Small intestine (tissue), 4 donors: ENCODE measurements around the gene EPO. TPM values are rescaled to one million over a fixed set of nuclear protein-coding genes. Genes with fewer than 3 reads are reported as not detected.

ENCODE experiments used
- polyA plus RNA-seq, 4 donors: library from polyadenylated mRNA; stranded (reverse) in 3 of 4; unstranded in 1 of 4; fragments of 200-250 nt in 3 of 4; fragments of 120-200 nt in 1 of 4; gene quantifications; one replicate each; pipeline versions ENCODE4 v1.2.1 to v1.2.3, GENCODE V29; 2013
- donor health status: healthy with polysubstance abuse.
- donor health status: Bipolar disorder and iron deficiency.
- donor health status: healthy.

EPO gene
- polyA plus RNA-seq, 4 donors = 0.04 to 0.15 TPM; not detected in 2

Other genes starting within 250 kb of the EPO start
- 10 to 100 TPM; 31.7 to 57.9 (median 49.6) TPM for gene TSC22D4, start 241.3 kb upstream of the EPO start, polyA plus RNA-seq
- gene NYAP1, start 236.5 kb upstream of the EPO start, polyA plus RNA-seq = 1 to 10 TPM in 2 of 4 donors, not detected in 2; 1.1 to 2.3 TPM
- gene AGFG2, start 181.3 kb upstream of the EPO start, polyA plus RNA-seq = 10 to 100 TPM in 3 of 4 donors, 1 to 10 TPM in 1; 9.5 to 23.9 (median 16.4) TPM
- 10 to 100 TPM in 2 of 4 donors, 1 to 10 TPM in 2; 2.0 to 28.2 (median 12.9) TPM for gene SAP25, start 146.6 kb upstream of the EPO start, polyA plus RNA-seq
- 100 to 1,000 TPM in 1 of 4 donors, 10 to 100 TPM in 3; 33.4 to 111 (median 55.1) TPM for gene LRCH4, start 134.3 kb upstream of the EPO start, polyA plus RNA-seq
- 1 to 10 TPM in 1 of 4 donors, under 1 TPM in 1, not detected in 2; 0.55 to 1.1 TPM for gene FBXO24, start 134.1 kb upstream of the EPO start, polyA plus RNA-seq
- 10 to 100 TPM in 2 of 4 donors, 1 to 10 TPM in 2; 1.9 to 28.5 (median 9.7) TPM for gene PCOLCE, start 118.1 kb upstream of the EPO start, polyA plus RNA-seq
- 10 to 100 TPM in 3 of 4 donors, 1 to 10 TPM in 1; 8.4 to 14.9 (median 10.6) TPM for gene MOSPD3, start 107.9 kb upstream of the EPO start, polyA plus RNA-seq
- 1 to 10 TPM in 2 of 4 donors, not detected in 2; 1.2 to 1.3 TPM for gene TFR2, start 78.9 kb upstream of the EPO start, polyA plus RNA-seq
- under 1 TPM in 2 of 4 donors, not detected in 2; 0.52 to 1.00 TPM for gene ACTL6B, start 64.0 kb upstream of the EPO start, polyA plus RNA-seq
- 100 to 1,000 TPM; 179 to 214 (median 186) TPM for gene GNB2, start 46.7 kb upstream of the EPO start, polyA plus RNA-seq
- gene GIGYF1, start 26.2 kb upstream of the EPO start, polyA plus RNA-seq = 10 to 100 TPM; 15.7 to 49.1 (median 17.9) TPM
- 10 to 100 TPM; 31.9 to 44.8 (median 40.9) TPM for gene POP7, start 14.3 kb upstream of the EPO start, polyA plus RNA-seq
- gene ZAN, start 13.1 kb downstream of the EPO start, polyA plus RNA-seq = under 1 TPM in 1 of 4 donors, not detected in 3; 0.03 TPM
- 10 to 100 TPM in 2 of 4 donors, 1 to 10 TPM in 2; 1.3 to 53.9 (median 20.0) TPM for gene EPHB4, start 107.1 kb downstream of the EPO start, polyA plus RNA-seq
- gene SLC12A9, start 132.2 kb downstream of the EPO start, polyA plus RNA-seq = 10 to 100 TPM; 10.5 to 28.8 (median 19.5) TPM
- 10 to 100 TPM in 3 of 4 donors, 1 to 10 TPM in 1; 3.4 to 35.7 (median 16.7) TPM for gene TRIP6, start 146.9 kb downstream of the EPO start, polyA plus RNA-seq
- 100 to 1,000 TPM in 1 of 4 donors, 10 to 100 TPM in 3; 77.1 to 113 (median 90.0) TPM for gene SRRT, start 154.6 kb downstream of the EPO start, polyA plus RNA-seq
- gene UFSP1, start 169.2 kb downstream of the EPO start, polyA plus RNA-seq = 1 to 10 TPM; 2.2 to 5.3 (median 4.2) TPM
- gene ACHE, start 175.4 kb downstream of the EPO start, polyA plus RNA-seq = 10 to 100 TPM in 2 of 4 donors, 1 to 10 TPM in 2; 3.5 to 11.2 (median 7.7) TPM
- gene MUC3A, start 229.1 kb downstream of the EPO start, polyA plus RNA-seq = 100 to 1,000 TPM in 2 of 4 donors, 10 to 100 TPM in 2; 49.6 to 242 (median 104) TPM
- 10 to 100 TPM in 3 of 4 donors, 1 to 10 TPM in 1; 2.6 to 31.8 (median 17.0) TPM for gene MUC12, start 249.1 kb downstream of the EPO start, polyA plus RNA-seq